ENCODE results near the gene KCNH5.

Gene KCNH5

DNA sequence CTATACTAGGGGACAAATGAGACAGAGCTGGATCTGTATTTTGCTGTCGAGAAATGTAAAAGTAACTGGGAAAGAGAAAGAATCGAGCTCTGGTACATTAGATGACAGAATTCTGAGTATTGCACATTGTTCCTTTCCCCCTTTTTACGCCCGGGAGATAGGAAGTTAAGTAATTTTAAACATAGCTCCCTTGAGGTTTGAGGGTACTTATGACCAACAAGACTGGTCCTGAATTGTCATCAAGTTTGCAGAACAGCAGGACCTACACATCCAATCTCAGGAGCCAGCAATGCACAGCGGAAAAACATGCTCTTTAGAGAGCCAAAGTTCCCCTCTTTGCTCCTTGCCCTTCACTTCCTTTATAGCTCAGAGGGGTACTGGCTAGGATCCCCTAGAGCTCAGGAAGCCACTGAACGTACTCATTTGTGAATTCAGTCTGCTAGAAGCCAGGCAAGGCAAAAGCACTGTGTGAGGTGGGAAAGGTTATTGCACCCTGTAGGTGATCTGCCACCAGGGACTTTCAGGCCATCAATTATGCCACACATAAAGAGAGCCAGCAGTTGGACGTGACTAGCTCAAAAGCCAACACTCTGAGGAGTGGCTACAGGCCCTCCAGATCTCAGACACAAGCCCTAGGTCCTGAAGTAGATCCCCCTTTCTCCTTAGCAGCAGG, 333.8 kb downstream of the KCNH5 start:
- no peaks in the 10 kb centered on the region for H3K9me3 ChIP-seq (ENCODE audit: insufficient read depth, low read length, severe bottlenecking)
- H3K4me3 ChIP-seq (ENCODE audit: low read depth in 1 of 2, low read length in 2 of 2) = no peak overlapping the region
- ATAC-seq (ENCODE audit: insufficient read depth, low read depth) (no peak), DNase-seq (no peak)
- H3K4me1 ChIP-seq (ENCODE audit: insufficient read depth, low read length) = no peaks in the 10 kb centered on the region
- no peaks in the 10 kb centered on the region for H4K20me1 ChIP-seq (ENCODE audit: insufficient read depth, low read length)
- no peaks in the 10 kb centered on the region for H3K27me3 ChIP-seq (ENCODE audit: insufficient read depth, low read length, poor library complexity)
- H3K79me2 ChIP-seq (ENCODE audit: insufficient read depth, low read length) = no peaks in the 10 kb centered on the region
- H3K4me2 ChIP-seq (ENCODE audit: insufficient read depth, low read length) = no peak overlapping the region
- TF ChIP-seq CTCF (IDR thresholded peaks at IDR 0.05; ENCODE audit: borderline replicate concordance, extremely low read depth, low read length, poor library complexity, severe bottlenecking) (no peak), EZH2 (IDR thresholded peaks at IDR 0.05; ENCODE audit: borderline replicate concordance, low read depth, low read length, severe bottlenecking) (no peak)
- no peak overlapping the region for H2AFZ ChIP-seq (ENCODE audit: low read depth, low read length)
- no peak overlapping the region for H3K27ac ChIP-seq (ENCODE audit: low read length)
- no peak overlapping the region for H3K9ac ChIP-seq (ENCODE audit: low read depth, low read length)
- no peaks in the 10 kb centered on the region for H3K36me3 ChIP-seq (ENCODE audit: insufficient read depth, low read length)

DNA sequence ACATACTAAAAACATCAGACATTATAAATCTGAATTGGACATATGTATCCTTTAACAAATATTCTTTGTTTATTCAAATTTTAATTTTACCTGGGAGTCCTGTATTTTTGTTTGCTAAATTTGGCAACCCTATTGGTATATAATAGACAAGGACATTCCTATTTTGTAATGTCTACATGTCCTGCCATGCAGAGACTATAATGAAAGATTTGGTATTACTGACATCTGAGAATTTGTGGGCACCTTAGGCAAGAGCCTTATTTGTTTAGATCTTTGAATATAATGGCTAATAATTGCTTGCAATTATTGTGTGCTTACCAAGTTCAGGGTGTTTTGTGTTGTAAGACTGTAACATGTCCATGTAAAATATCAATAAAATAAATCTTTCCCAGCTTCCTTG, 334.4 kb downstream of the KCNH5 start:
- Histone ChIP-seq H4K20me1 (ENCODE audit: insufficient read depth, low read length) (no peaks in the 10 kb centered on the region), H3K27me3 (ENCODE audit: insufficient read depth, low read length, poor library complexity) (no peaks in the 10 kb centered on the region), H2AFZ (ENCODE audit: low read depth, low read length) (no peak overlapping the region), H3K36me3 (ENCODE audit: insufficient read depth, low read length) (no peaks in the 10 kb centered on the region), H3K27ac (ENCODE audit: low read length) (no peak overlapping the region), H3K4me2 (ENCODE audit: insufficient read depth, low read length) (no peak overlapping the region), H3K79me2 (ENCODE audit: insufficient read depth, low read length) (no peaks in the 10 kb centered on the region), H3K9ac (ENCODE audit: low read depth, low read length) (no peak overlapping the region), H3K4me3 (ENCODE audit: low read depth in 1 of 2, low read length in 2 of 2) (no peak overlapping the region), H3K4me1 (ENCODE audit: insufficient read depth, low read length) (no peaks in the 10 kb centered on the region), H3K9me3 (ENCODE audit: insufficient read depth, low read length, severe bottlenecking) (no peaks in the 10 kb centered on the region)
- TF ChIP-seq CTCF (IDR thresholded peaks at IDR 0.05; ENCODE audit: borderline replicate concordance, extremely low read depth, low read length, poor library complexity, severe bottlenecking) = no peak
- TF ChIP-seq EZH2 (IDR thresholded peaks at IDR 0.05; ENCODE audit: borderline replicate concordance, low read depth, low read length, severe bottlenecking) = no peak
- no peak for ATAC-seq (ENCODE audit: insufficient read depth, low read depth)
- DNase-seq = no peak

DNA sequence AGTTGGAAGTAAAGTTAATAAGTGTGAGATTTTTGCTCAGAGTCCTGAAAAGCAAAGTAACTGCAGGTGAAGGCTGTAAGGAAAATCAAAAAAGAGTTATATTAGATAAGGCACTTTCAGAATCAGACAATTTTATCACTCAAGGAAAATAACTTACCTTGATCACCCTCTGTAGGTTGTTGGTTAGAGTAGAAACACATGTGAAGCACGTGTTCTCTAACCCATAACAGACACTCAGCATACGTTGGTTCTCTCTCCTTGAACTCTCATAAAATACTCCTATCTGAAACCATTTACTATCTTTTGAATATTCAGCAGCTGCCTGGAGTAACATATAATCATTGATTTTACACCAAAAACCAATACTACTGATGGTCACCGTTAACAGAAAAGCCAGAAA, 335.5 kb downstream of the KCNH5 start:
- ATAC-seq (ENCODE audit: insufficient read depth, low read depth) (no peak), DNase-seq (no peak)
- no peak for TF ChIP-seq EZH2 (IDR thresholded peaks at IDR 0.05; ENCODE audit: borderline replicate concordance, low read depth, low read length, severe bottlenecking)
- no peak for TF ChIP-seq CTCF (IDR thresholded peaks at IDR 0.05; ENCODE audit: borderline replicate concordance, extremely low read depth, low read length, poor library complexity, severe bottlenecking)
- H3K36me3 ChIP-seq (ENCODE audit: insufficient read depth, low read length) = no peaks in the 10 kb centered on the region
- no peaks in the 10 kb centered on the region for H3K4me1 ChIP-seq (ENCODE audit: insufficient read depth, low read length)
- no peak overlapping the region for H2AFZ ChIP-seq (ENCODE audit: low read depth, low read length)
- H3K9me3 ChIP-seq (ENCODE audit: insufficient read depth, low read length, severe bottlenecking) = no peaks in the 10 kb centered on the region
- H3K27ac ChIP-seq (ENCODE audit: low read length) = no peak overlapping the region
- H3K4me3 ChIP-seq (ENCODE audit: low read depth in 1 of 2, low read length in 2 of 2) = no peak overlapping the region
- no peaks in the 10 kb centered on the region for H4K20me1 ChIP-seq (ENCODE audit: insufficient read depth, low read length)
- H3K79me2 ChIP-seq (ENCODE audit: insufficient read depth, low read length) = no peaks in the 10 kb centered on the region
- no peak overlapping the region for H3K9ac ChIP-seq (ENCODE audit: low read depth, low read length)
- H3K4me2 ChIP-seq (ENCODE audit: insufficient read depth, low read length) = no peak overlapping the region
- H3K27me3 ChIP-seq (ENCODE audit: insufficient read depth, low read length, poor library complexity) = no peaks in the 10 kb centered on the region
